Kidney glomerular epithelial cell (primary cell): ENCODE results near the gene NPEPPS.
"Not testable (repeated sequence)": the region's sequence is repeated elsewhere in the genome, so short reads cannot be mapped to it uniquely, and the experiment has no call there.

Experiments
- DNase-seq: peaks from one replicate; lab custom pipeline; 2025; lab: John Stamatoyannopoulos, UW

Gene NPEPPS

GRCh38 chr17:47562406-47562705 lies 31.4 kb downstream of the NPEPPS start:
- DNase-seq = not testable (repeated sequence)

GRCh38 chr17:47567261-47567660 lies 36.4 kb downstream of the NPEPPS start:
- not testable (repeated sequence) for DNase-seq

GRCh38 chr17:47572561-47572960 lies 41.7 kb downstream of the NPEPPS start:
- DNase-seq = not testable (repeated sequence)

- not testable (repeated sequence) for DNase-seq
Observed at GRCh38 chr17:47582416-47582815, 51.5 kb downstream of the NPEPPS start.

GRCh38 chr17:47586378-47587055 lies 55.6 kb downstream of the NPEPPS start:
- not testable (repeated sequence) for DNase-seq

GRCh38 chr17:47593522-47593921 lies 62.6 kb downstream of the NPEPPS start:
- not testable (repeated sequence) for DNase-seq

- no peak for DNase-seq
Observed at GRCh38 chr17:47603830-47604597, 73.1 kb downstream of the NPEPPS start.

GRCh38 chr17:47604598-47604927 lies 73.7 kb downstream of the NPEPPS start:
- no peak for DNase-seq

- DNase-seq = no peak
Observed at GRCh38 chr17:47605011-47605410, 74.1 kb downstream of the NPEPPS start.

- DNase-seq = no peak
Observed at GRCh38 chr17:47607481-47607880, 76.6 kb downstream of the NPEPPS start.

- peak; percentile 18 for DNase-seq
Observed at GRCh38 chr17:47611372-47612350, 80.8 kb downstream of the NPEPPS start.

- peak; percentile 67 for DNase-seq
Observed at GRCh38 chr17:47615766-47616424, 85.0 kb downstream of the NPEPPS start.

GRCh38 chr17:47618410-47618809 lies 87.5 kb downstream of the NPEPPS start:
- no peak for DNase-seq

- no peak for DNase-seq
Observed at GRCh38 chr17:47620503-47621245, 89.8 kb downstream of the NPEPPS start.

- peak; percentile 93 for DNase-seq
Observed at GRCh38 chr17:47621293-47622179, 90.6 kb downstream of the NPEPPS start.

GRCh38 chr17:47622180-47622549 lies 91.3 kb downstream of the NPEPPS start:
- no peak for DNase-seq

GRCh38 chr17:47624727-47625068 lies 93.8 kb downstream of the NPEPPS start:
- no peak for DNase-seq

- DNase-seq = no peak
Observed at GRCh38 chr17:47628014-47628566, 97.2 kb downstream of the NPEPPS start.

- no peak for DNase-seq
Observed at GRCh38 chr17:47629826-47630225, 98.9 kb downstream of the NPEPPS start.

- no peak for DNase-seq
Observed at GRCh38 chr17:47630614-47631013, 99.7 kb downstream of the NPEPPS start.
